Stimulated activated CD8-positive, alpha-beta memory T cell treated with anti-CD3 and anti-CD28 coated beads, Interleukin-7, amount 100 ng/mL, for 1 hour (primary cell): ENCODE measurements around the gene MGAT5.

Source experiments
- DNase-seq, 2 donors: peaks; one replicate each; pipeline ENCODE4 v3.0.0-alpha.2; 2020; ENCODE audit warnings: low read depth in 2 of 2

MGAT5 gene

GRCh38 chr2:134368009-134368817 is 114.3 kb downstream of the MGAT5 start:
- DNase-seq: no peak

- no peak for DNase-seq
Observed at GRCh38 chr2:134369220-134369902, 115.5 kb downstream of the MGAT5 start.

- DNase-seq: no peak
Observed at GRCh38 chr2:134370655-134371445, 117.0 kb downstream of the MGAT5 start.

- no peak for DNase-seq
Observed at GRCh38 chr2:134372141-134372540, 118.3 kb downstream of the MGAT5 start.

- DNase-seq: no peak
Observed at GRCh38 chr2:134372611-134373131, 118.8 kb downstream of the MGAT5 start.

- DNase-seq: no peak
Observed at GRCh38 chr2:134375935-134376334, 122.1 kb downstream of the MGAT5 start.

- DNase-seq: no peak
Observed at GRCh38 chr2:134377730-134378129, 123.9 kb downstream of the MGAT5 start.

- no peak for DNase-seq
Observed at GRCh38 chr2:134379293-134379692, 125.4 kb downstream of the MGAT5 start.

- no peak for DNase-seq
Observed at GRCh38 chr2:134379722-134380121, 125.8 kb downstream of the MGAT5 start.

- no peak for DNase-seq
Observed at GRCh38 chr2:134381141-134381540, 127.3 kb downstream of the MGAT5 start.

- no peak for DNase-seq
Observed at GRCh38 chr2:134384131-134384530, 130.3 kb downstream of the MGAT5 start.

- no peak for DNase-seq
Observed at GRCh38 chr2:134385195-134385594, 131.3 kb downstream of the MGAT5 start.

GRCh38 chr2:134386310-134386709 is 132.4 kb downstream of the MGAT5 start:
- no peak for DNase-seq

- no peak for DNase-seq
Observed at GRCh38 chr2:134389381-134389780, 135.5 kb downstream of the MGAT5 start.

GRCh38 chr2:134391751-134392160 is 137.9 kb downstream of the MGAT5 start:
- DNase-seq: no peak

GRCh38 chr2:134392442-134393074 is 138.7 kb downstream of the MGAT5 start:
- DNase-seq: no peak

- no peak for DNase-seq
Observed at GRCh38 chr2:134393075-134393461, 139.2 kb downstream of the MGAT5 start.

GRCh38 chr2:134395779-134396178 is 141.9 kb downstream of the MGAT5 start:
- no peak for DNase-seq

- no peak for DNase-seq
Observed at GRCh38 chr2:134396493-134396892, 142.6 kb downstream of the MGAT5 start.

- DNase-seq: no peak
Observed at GRCh38 chr2:134397146-134397896, 143.4 kb downstream of the MGAT5 start.

GRCh38 chr2:134398300-134398699 is 144.4 kb downstream of the MGAT5 start:
- no peak for DNase-seq
